ENCODE data around the gene FGF2.
"Not testable (repeated sequence)": the region's sequence is repeated elsewhere in the genome, so short reads cannot be mapped to it uniquely, and the experiment has no call there.

Gene FGF2

DNA sequence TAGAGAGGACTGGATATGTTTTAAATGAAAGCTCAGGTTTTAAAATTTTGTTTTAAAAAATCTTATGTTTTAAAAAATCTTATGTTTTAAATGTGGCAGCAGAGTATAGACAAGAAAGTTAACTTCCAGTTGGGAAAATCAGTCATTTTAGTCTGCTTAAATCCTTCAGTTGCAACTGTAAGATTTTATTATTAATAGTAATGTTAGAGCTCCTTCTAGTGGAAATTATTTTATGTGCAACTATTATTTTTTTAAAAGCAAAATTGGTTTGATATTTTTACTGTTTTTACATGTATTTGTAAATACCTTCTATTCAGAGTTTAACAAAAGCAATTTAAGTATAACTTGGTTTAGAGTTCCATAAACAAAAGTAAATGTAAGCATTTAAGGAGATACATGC, 104.2 kb downstream of the FGF2 start:
- Histone ChIP-seq H3K4me3 (ENCODE audit: low read length) (no peak overlapping the region), H3K4me1 (ENCODE audit: insufficient read depth, low read length) (no peaks in the 10 kb centered on the region), H3K36me3 (ENCODE audit: insufficient read depth, low read length) (peaks cover 84% of the 10 kb centered on the region), H3K9me3 (ENCODE audit: insufficient read depth, low read depth, low read length) (no peaks in the 10 kb centered on the region), H3K27ac (ENCODE audit: low read depth, low read length) (no peak overlapping the region), H3K27me3 (ENCODE audit: insufficient read depth, low read length) (no peaks in the 10 kb centered on the region), H3K9ac (ENCODE audit: low read depth, low read length) (no peak overlapping the region)

DNA sequence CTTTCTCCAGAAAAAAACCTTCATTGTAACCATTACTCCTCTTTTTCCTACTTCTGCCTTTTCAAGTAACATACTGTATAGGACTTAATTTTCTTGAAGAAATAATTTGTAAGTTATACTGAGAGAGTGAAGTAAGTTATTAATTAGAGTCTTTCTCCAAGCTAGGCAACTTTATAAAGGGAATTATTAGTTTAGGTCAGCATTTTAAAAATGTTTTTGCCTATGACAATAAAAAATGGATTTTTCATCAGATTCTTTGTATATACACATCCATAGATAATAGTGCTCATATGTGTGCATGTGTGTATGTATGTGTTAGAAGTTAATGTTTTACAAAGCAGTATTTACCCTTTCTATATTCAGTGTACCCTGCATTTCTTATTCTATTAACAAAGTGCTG, 106.1 kb downstream of the FGF2 start:
- Histone ChIP-seq H3K27ac (ENCODE audit: low read depth, low read length) (no peak overlapping the region), H3K4me3 (ENCODE audit: low read length) (no peak overlapping the region), H3K4me1 (ENCODE audit: insufficient read depth, low read length) (no peaks in the 10 kb centered on the region), H3K36me3 (ENCODE audit: insufficient read depth, low read length) (peaks cover 96% of the 10 kb centered on the region), H3K9ac (ENCODE audit: low read depth, low read length) (no peak overlapping the region), H3K9me3 (ENCODE audit: insufficient read depth, low read depth, low read length) (no peaks in the 10 kb centered on the region), H3K27me3 (ENCODE audit: insufficient read depth, low read length) (no peaks in the 10 kb centered on the region)

DNA sequence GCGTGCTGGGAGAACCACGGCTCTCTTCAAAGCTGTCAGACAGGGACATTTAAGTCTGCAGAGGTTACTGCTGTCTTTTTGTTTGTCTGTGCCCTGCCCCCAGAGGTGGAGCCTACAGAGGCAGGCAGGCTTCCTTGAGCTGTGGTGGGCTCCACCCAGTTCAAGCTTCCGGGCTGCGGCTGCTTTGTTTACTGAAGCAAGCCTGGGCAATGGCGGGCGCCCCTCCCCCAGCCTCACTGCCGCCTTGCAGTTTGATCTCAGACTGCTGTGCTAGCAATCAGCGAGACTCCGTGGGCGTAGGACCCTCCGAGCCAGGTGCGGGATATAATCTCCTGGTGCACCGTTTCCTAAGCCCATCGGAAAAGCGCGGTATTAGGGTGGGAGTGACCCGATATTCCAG, 118.5 kb downstream of the FGF2 start:
- H3K36me3 ChIP-seq (ENCODE audit: insufficient read depth, low read length): peaks cover 49% of the 10 kb centered on the region
- H3K27me3 ChIP-seq (ENCODE audit: insufficient read depth, low read length); H3K27ac ChIP-seq (ENCODE audit: low read depth, low read length); H3K4me1 ChIP-seq (ENCODE audit: insufficient read depth, low read length); H3K4me3 ChIP-seq (ENCODE audit: low read length); H3K9me3 ChIP-seq (ENCODE audit: insufficient read depth, low read depth, low read length); H3K9ac ChIP-seq (ENCODE audit: low read depth, low read length): not testable (repeated sequence)
- WGBS: 91% methylated on average over 16 of the region's 17 CpGs

DNA sequence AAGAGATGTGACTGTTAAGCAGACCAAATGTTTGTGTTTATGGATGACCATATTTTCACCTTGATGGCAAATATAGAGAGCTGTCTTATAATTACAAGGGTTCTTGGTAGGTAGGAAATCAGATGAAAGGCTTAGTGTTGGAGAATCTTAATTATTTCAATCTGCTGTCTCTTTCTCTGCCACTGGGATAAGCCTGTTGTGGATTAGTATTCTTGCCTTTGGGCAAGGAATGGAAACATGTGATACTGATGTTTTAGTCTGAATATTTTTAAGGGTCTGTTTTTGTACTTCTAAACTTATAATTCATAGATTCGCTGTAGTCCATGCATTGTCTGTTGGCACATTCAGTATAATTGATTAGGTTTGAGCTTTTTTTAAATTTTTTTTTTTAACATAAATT, 119.5 kb downstream of the FGF2 start:
- Histone ChIP-seq H3K27ac (ENCODE audit: low read depth, low read length) (no peak overlapping the region), H3K36me3 (ENCODE audit: insufficient read depth, low read length) (peaks cover 58% of the 10 kb centered on the region), H3K4me1 (ENCODE audit: insufficient read depth, low read length) (no peaks in the 10 kb centered on the region), H3K27me3 (ENCODE audit: insufficient read depth, low read length) (no peaks in the 10 kb centered on the region), H3K9ac (ENCODE audit: low read depth, low read length) (no peak overlapping the region), H3K9me3 (ENCODE audit: insufficient read depth, low read depth, low read length) (peaks cover 9% of the 10 kb centered on the region), H3K4me3 (ENCODE audit: low read length) (no peak overlapping the region)
- no CpG with 5 or more reads among the region's 1 CpG for WGBS
